ENCODE measurements around the gene ZSCAN10. TPM values are rescaled to one million over a fixed set of nuclear protein-coding genes. Genes with fewer than 3 reads are reported as not detected.

The ZSCAN10 gene
- total and polyA plus RNA-seq, 2 of the 13 experiments (the other 11 are each of a cell fraction or from before 2014, with no cell fraction given): not detected

- TF ChIP-seq ZNF574 (CRISPR knock-in tag; IDR thresholded peaks at IDR 0.05): peak; percentile 98
- TF ChIP-seq KDM3A (CRISPR knock-in tag; IDR thresholded peaks at IDR 0.05; ENCODE audit: low read depth): peak; percentile 47; the same call in 1 of the 2 replicates
- TF ChIP-seq ZNF607 (CRISPR knock-in tag; IDR thresholded peaks at IDR 0.05; ENCODE audit: borderline replicate concordance): 0 out of 2 replicates have a peak, but pooled peaks have one; percentile 32
- TF ChIP-seq ATF2 (CRISPR knock-in tag; IDR thresholded peaks at IDR 0.05): no peak; the same call in 1 of the 2 replicates
- no peak for TF ChIP-seq SSRP1 (CRISPR knock-in tag; IDR thresholded peaks at IDR 0.05)
- peak; percentile 67 for TF ChIP-seq STAG1 (CRISPR knock-in tag; IDR thresholded peaks at IDR 0.05)
- no peak for TF ChIP-seq ZBTB10 (CRISPR knock-in tag; IDR thresholded peaks at IDR 0.05; ENCODE audit: borderline replicate concordance)
- no peak for TF ChIP-seq ZC3H4 (CRISPR knock-in tag; IDR thresholded peaks at IDR 0.05; ENCODE audit: borderline replicate concordance)
- TF ChIP-seq ZNF160 (CRISPR knock-in tag; IDR thresholded peaks at IDR 0.05): no peak
- peak; percentile 82 to 86 for TF ChIP-seq HMGXB4 (CRISPR knock-in tag; IDR thresholded peaks at IDR 0.05; ENCODE audit: borderline replicate concordance in 1 of 2, low read depth in 1 of 2)
- no peak for TF ChIP-seq CENPBD1 (CRISPR knock-in tag; IDR thresholded peaks at IDR 0.05; ENCODE audit: borderline replicate concordance, low read depth)
- TF ChIP-seq NRL (CRISPR knock-in tag; IDR thresholded peaks at IDR 0.05; ENCODE audit: borderline replicate concordance): 0 out of 2 replicates have a peak, but pooled peaks have one; percentile 20
- TF ChIP-seq ZFP91 (CRISPR knock-in tag; IDR thresholded peaks at IDR 0.05; ENCODE audit: borderline replicate concordance): peak; percentile 68
- peak; percentile 44; the same call in 1 of the 2 replicates for TF ChIP-seq SMC3 (IDR thresholded peaks at IDR 0.05; ENCODE audit: low read length)
- peak; percentile 33 for TF ChIP-seq POLR2G (IDR thresholded peaks at IDR 0.05; ENCODE audit: low read depth, low read length)
Measured at GRCh38 chr16:3129137-3130131, 30.3 kb upstream of the ZSCAN10 start (continued).
